Left lung (tissue), 10 donors: ENCODE data around the gene NQO2. TPM values are rescaled to one million over a fixed set of nuclear protein-coding genes. Genes with fewer than 3 reads are reported as not detected.
A peak's percentile ranks its signal among the peaks of the same experiment; 100 is the strongest.

Source experiments
- ATAC-seq: fragments of 200-7000 bp; cut with Tn5 transposase; one replicate; pipeline ENCODE4 v1.9.1; 2020; ENCODE audit warnings: moderate library complexity
- DNase-seq, 4 donors: peaks; one replicate each; pipeline ENCODE4 v3.0.0-alpha.2; 2013 to 2020
- H3K27ac ChIP-seq, 2 donors: fragments of 200-600 bp; sonication (generic) in 1 of 2; one replicate each; pipeline versions ENCODE4 v1.5.0 to v1.8.0; 2020 to 2021
- H3K27me3 ChIP-seq, 2 donors: fragments of 200-600 bp; sonication (generic) in 1 of 2; one replicate each; pipeline versions ENCODE4 v1.5.0 to v1.8.0; 2020 to 2021
- H3K36me3 ChIP-seq, 2 donors: fragments of 200-600 bp; sonication (generic) in 1 of 2; one replicate each; pipeline versions ENCODE4 v1.5.0 to v1.8.0; 2020 to 2021
- H3K4me1 ChIP-seq, 2 donors: fragments of 200-600 bp; one replicate each; pipeline ENCODE4 v1.8.0; 2021
- H3K4me3 ChIP-seq, 2 donors: fragments of 200-600 bp; sonication (generic) in 1 of 2; one replicate each; pipeline versions ENCODE4 v1.5.0 to v1.8.0; 2020 to 2021; ENCODE audit warnings: mild to moderate bottlenecking in 1 of 2
- H3K9me3 ChIP-seq, 2 donors: fragments of 200-600 bp; sonication (generic) in 1 of 2; one replicate each; pipeline versions ENCODE4 v1.5.0 to v1.8.0; 2020 to 2021
- CTCF ChIP-seq, 2 donors: fragments of 200-600 bp; sonication (generic) in 1 of 2; IDR thresholded peaks; one replicate each; pipeline versions ENCODE4 v1.5.0 to v1.8.0; 2021; ENCODE audit warnings: antibody characterized with exemption in 2 of 2
- intact Hi-C, 2 donors: fragments of 100-400 bp; cut with DNase I; formaldehyde crosslinking; loops; one replicate each; pipeline versions ENCODE4 v1.11.2 to v1.14.2; 2022
- polyA plus RNA-seq, 6 donors: library from polyadenylated mRNA; unstranded; fragments of 120-200 nt; gene quantifications; one replicate each; pipeline ENCODE4 v1.2.1, GENCODE V29; 2013; ENCODE audit not compliant: insufficient read length in 6 of 6
- total RNA-seq, 2 donors: library from RNA; stranded (reverse); fragmentation: NEBNext Ultra II Directional; extraction: Animal tissue kit (Norgen Biotek cat#: 25700); gene quantifications; one replicate each; pipeline ENCODE4 v1.2.1, GENCODE V29; 2021
- donor health status: DM: no; HTN: yes; CAD: no.
- donor health status: DM: no; HTN: no; CAD: no.

NQO2 gene
- total and polyA plus RNA-seq, 8 donors, result 22.0 to 55.8 (median 31.7) TPM

- intact Hi-C loops, result no loop called here
- ATAC-seq, result no peak
- H3K27me3 ChIP-seq, result no peaks in the 10 kb centered on the region
- H3K4me1 ChIP-seq, result peaks cover 13 to 70% of the 10 kb centered on the region in 2 donors
- H3K4me3 ChIP-seq, result no peak overlapping the region
- no peaks in the 10 kb centered on the region for H3K9me3 ChIP-seq
- peak overlapping the region in 1 of 2 donors; percentile 74 for H3K27ac ChIP-seq
- no peak for DNase-seq
- peaks cover 0 to 4% of the 10 kb centered on the region in 2 donors for H3K36me3 ChIP-seq
- no peak for TF ChIP-seq CTCF (IDR thresholded peaks at IDR 0.05)
These were observed 35.9 kb upstream of the NQO2 start for GRCh38 chr6:2963756-2964155.

GRCh38 chr6:2964793-2965505, 34.7 kb upstream of the NQO2 start:
- no peak for TF ChIP-seq CTCF (IDR thresholded peaks at IDR 0.05)
- peaks cover 0 to 4% of the 10 kb centered on the region in 2 donors for H3K36me3 ChIP-seq
- DNase-seq, result no peak
- H3K4me1 ChIP-seq, result peaks cover 15 to 70% of the 10 kb centered on the region in 2 donors
- no peak overlapping the region for H3K27ac ChIP-seq
- no peak for ATAC-seq
- intact Hi-C loops, result no loop called here
- no peaks in the 10 kb centered on the region for H3K9me3 ChIP-seq
- H3K27me3 ChIP-seq, result no peaks in the 10 kb centered on the region
- H3K4me3 ChIP-seq, result no peak overlapping the region

- no peak for DNase-seq
- no peak overlapping the region for H3K27ac ChIP-seq
These were observed 33.3 kb upstream of the NQO2 start for GRCh38 chr6:2966347-2966746.

GRCh38 chr6:2967936-2968335, 31.8 kb upstream of the NQO2 start:
- Histone ChIP-seq H3K27ac (peak overlapping the region in 1 of 2 donors; percentile 11), H3K4me3 (no peak overlapping the region), H3K27me3 (no peaks in the 10 kb centered on the region), H3K9me3 (no peaks in the 10 kb centered on the region), H3K4me1 (peaks cover 6 to 56% of the 10 kb centered on the region in 2 donors), H3K36me3 (peaks cover 0 to 4% of the 10 kb centered on the region in 2 donors)
- no peak for ATAC-seq
- DNase-seq, result no peak
- intact Hi-C loops, result no loop called here
- no peak for TF ChIP-seq CTCF (IDR thresholded peaks at IDR 0.05)

More at GRCh38 chr6:2966347-2966746, 33.3 kb upstream of the NQO2 start:
- Histone ChIP-seq H3K36me3 (peaks cover 0 to 4% of the 10 kb centered on the region in 2 donors), H3K27me3 (no peaks in the 10 kb centered on the region), H3K4me3 (no peak overlapping the region), H3K4me1 (peaks cover 10 to 63% of the 10 kb centered on the region in 2 donors), H3K9me3 (no peaks in the 10 kb centered on the region)
- ATAC-seq, result no peak
- intact Hi-C loops, result no loop called here
- TF ChIP-seq CTCF (IDR thresholded peaks at IDR 0.05), result no peak

GRCh38 chr6:2968600-2969135, 31.0 kb upstream of the NQO2 start:
- Histone ChIP-seq H3K27ac (peak overlapping the region in 1 of 2 donors; percentile 11), H3K9me3 (no peaks in the 10 kb centered on the region), H3K36me3 (peaks cover 0 to 4% of the 10 kb centered on the region in 2 donors), H3K27me3 (no peaks in the 10 kb centered on the region), H3K4me1 (peaks cover 6 to 52% of the 10 kb centered on the region in 2 donors), H3K4me3 (no peak overlapping the region)
- DNase-seq (no peak), ATAC-seq (no peak)
- intact Hi-C loops, result no loop called here
- no peak for TF ChIP-seq CTCF (IDR thresholded peaks at IDR 0.05)
